ENCODE measurements around the gene FOXA1.

The FOXA1 gene

DNA sequence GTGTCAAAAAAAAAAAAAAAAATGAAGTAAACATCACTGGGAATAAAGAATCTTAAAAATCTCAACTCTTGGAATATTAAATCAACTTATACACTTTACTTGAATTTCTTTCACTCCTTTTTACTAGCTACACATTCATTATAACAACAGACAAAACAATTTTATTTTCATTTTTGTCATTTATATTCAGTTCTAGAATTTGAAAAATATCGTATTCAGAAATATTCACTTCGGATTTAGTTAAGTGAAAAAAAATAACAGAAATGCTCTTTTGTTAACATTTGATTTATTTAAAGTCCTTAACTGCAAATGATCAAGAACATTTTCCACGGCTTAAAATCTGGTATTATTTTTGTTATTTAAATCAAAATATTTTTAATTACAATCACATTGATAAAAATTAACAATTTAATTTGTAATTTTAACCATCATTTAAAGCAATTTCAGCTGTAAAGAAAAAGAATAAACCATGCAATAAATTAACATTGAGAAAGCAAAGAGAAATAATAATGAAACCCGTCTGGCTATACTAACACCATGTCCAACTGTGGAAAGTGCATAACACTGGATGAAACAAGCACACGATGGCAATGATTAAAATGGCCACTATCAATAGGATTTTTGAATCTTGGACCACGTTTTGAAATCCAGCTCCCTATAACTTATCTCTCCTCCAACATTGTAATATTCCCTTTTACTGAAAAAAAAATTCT lies 5.2 kb downstream of the FOXA1 start:
- DNase-seq (ENCODE audit: low spot score): no peak

DNA sequence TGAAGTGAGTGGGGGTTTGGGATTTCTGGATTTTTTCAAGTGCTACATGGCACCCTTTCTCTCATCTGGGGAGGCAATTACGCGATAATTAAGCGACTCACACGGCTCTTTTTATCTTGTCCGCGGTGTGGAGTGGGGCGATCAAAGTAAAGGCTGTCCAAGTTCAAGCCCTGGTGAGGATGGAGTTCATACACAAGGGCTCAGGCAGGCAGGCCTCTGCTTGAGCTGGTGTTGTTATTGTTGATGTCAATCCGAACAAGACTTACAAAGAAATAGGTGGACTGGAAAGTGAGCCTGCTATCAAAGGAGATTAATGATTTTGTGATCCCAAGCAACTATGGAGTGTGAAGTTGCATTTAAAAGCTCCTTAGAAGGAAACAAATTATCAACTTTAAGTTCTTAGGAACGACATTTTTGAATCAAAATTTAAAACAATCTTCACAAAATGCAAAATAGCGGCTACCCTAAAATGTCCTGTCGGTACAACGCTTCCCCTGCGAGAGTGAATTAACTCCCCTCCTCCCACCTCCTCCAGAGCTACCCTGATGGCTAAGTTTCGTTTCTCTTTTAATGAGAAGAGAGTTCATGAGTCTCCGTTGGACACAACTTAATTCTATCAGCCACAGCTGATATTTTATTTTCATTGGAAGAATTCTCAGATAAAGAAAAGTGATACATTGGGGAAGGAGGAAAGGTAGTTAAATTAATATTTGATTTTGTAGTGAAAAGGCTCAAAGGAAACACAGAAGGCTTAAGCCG lies 5.9 kb downstream of the FOXA1 start:
- no peak for DNase-seq (ENCODE audit: low spot score)

DNA sequence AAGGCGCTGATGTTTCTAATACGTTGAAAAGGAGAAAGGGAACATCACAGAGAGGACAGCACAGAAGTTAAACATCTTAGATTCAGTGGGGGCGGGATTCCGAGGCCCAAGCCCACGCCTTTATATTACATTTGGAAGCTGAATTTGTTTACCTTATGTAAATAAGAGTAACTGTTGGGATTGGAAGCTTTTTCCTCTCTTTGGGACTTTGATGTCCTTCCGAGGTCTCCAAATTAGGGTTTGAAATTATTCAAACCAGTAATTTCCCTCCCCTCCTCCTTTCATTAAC lies 6.4 kb downstream of the FOXA1 start:
- DNase-seq (ENCODE audit: low spot score): no peak

DNA sequence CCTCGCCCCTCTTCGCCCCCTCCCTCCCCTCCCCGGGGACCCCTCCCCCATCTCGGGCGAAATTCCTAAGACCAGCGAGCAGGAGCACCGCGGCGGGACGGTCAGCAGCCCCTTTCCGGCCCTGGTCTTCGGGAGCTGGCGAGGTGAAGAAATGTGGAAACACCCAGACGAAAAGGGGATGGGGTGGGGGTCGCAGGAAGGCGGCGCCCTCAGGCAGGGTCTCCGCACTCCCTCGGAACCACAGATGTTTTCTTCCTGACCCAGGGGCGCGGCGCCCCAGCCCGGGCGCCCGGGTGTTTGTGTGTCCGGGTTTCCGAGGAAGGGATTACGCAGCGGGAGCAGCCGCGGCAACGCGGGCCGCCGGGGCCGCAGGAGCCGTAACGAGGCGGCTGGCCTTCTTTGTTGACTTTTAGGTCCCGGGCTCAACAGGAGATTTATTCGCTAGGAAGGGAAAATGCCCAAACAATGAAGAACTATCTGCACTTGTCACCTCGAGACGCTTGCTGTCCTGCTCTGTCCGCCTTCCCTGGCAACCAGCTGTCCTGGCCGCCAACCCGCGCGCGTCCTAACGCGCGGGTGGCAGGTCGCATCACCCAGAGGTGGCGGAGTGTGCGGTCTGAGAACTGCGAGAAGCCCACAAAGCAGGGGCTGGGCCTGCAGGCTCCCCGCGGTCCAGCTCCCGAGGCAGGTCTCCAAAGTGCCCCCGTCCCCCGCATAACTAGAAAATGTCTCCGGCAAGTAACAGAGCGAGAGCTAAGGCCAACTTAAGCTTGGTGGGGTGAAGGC lies 7.0 kb downstream of the FOXA1 start:
- DNase-seq (ENCODE audit: low spot score): no peak

DNA sequence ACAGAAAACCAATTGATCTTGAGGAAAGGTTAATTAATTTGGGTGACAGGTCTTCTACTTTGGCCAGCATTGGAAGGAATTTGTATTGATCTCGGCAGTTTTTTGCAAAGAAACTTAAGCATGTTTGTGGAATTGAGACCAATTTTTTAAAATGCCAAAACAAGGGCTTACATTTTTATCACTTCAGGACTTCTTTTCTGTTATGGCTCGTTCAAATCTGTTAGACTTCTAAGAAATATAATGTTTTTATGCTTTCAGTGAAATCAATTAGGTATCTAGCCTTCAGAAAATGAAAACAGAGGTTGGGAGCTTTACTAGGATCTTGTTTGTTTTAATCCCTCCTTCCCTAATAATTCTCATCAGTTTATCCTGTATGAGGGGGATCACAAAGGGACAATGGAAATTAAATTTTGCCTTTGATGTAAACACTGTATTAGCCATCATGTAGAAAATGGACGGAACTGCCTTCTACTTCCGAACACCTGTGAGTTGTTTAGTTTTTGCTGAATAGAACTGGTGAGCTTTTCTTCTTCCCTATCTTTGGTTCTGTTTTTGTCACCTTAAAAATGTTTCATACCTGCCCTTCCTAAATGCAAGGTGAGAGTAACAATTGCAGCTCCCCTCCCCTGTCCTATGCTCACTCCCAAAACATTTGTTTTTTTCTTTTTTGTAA lies 7.8 kb downstream of the FOXA1 start:
- no peak for DNase-seq (ENCODE audit: low spot score)

DNA sequence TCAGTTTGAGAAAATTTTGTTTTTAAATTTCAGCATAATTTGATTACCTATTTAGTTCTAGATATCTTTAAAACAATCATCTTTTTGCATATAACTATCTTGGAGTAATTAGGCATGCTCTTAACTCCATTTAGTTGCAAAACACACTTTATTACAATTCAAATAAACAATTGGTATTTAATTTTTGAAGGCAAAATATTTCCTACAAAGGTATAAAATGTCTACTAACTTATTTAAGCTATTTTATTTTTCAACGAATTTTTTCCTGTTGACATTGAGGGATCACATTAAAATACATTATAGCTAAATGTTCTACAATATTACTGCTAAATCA lies 8.3 kb downstream of the FOXA1 start:
- DNase-seq (ENCODE audit: low spot score): no peak

DNA sequence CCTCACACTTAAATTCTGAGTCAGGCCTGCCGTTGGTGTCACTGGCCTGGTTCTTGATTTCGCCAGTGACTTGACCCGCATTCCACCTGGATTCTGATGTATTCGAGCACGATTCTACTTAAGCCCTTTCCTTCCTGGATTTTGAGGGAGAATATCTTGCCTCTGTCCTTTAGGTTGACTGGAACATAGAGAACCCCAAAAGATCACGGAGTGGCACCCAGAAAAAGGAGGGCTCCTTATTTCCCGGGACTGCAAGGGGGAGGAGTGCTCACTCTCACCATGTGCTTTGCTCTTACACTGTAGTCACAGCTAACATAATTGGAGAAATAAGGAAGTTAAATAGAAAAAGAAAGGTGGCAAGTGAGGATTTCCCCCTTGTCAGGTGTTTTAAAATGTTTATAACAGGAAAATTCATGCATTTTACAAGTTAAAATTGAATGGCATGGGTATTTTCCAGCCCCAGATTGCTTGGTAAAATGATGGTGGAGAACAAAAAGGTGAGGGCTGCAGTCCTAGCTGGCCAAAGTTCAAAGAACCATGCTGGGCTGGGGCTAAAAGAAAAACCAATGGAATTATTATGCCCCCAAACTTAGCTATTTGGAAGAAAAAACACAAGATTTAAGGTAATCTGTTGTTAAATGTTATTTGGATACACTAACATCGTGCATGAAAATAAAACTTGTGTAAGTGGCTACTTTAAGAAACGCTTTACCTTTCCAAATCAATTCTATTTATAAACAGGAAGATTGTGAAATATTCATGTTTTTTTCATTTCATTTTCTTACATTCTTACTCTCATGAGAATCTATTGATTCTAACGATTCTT lies 8.9 kb downstream of the FOXA1 start:
- DNase-seq (ENCODE audit: low spot score): no peak

DNA sequence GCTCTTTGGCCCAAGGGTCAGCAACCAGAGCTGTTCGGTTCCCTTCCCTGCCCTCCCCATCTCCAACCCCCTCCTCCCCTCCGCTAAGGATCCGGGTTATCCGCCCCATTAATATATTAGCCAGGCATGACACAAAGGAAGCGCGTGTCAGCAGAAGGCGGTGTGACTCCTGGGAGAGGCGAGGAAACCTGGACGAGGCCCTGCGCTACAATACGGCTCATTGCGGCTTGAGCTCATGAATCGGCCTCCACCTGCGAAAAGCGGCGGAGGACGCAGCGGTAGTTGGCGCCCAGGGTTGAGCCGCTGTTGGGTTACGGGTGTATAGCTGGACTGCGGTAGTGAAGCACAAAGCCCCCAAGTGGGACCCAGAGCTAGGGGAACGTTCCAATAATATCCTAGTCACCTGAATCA lies 9.9 kb downstream of the FOXA1 start:
- DNase-seq (ENCODE audit: low spot score): no peak

DNA sequence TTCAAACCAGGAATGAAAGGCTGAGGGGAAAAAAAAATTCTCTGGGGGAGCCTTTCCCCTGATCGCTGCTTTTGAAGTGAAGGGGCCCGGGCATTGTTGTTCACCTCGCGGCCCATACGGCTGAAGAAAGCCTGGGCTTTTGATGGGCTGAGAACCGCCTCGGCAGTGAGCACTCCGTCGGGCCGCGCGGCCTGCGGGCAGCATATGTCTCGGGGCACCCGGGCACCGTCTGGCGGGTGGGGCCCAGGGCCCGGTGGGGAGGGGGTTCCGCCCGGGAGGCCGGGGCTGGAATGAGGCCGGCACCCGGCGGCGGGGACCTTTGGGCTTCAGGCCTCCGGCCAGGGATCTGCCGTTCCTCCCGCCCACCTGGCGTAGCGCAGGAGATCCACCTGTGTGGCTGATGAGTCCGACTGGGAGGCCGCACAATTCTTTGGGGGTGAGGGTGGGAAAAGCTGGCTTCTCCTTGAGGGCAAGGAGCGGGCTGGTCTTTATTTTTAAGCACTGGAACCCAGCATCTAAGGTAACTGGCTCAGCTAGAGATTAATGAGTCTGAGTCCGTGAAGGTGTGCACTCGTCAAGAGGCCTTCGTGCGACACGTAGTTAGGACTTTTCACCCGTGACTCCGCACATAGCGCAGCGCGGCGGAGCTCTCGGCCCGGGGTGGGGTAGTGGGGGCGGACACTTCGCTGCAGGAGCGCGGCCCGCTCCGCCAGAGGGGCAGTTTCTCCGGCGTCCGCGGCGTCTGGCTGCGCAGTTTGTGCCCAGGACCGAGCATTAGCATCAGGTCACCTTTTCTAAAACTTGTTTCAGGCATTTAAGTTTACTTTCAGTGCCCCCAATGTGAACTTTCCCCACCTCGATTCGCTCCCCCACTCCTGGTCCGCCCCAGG lies 10.6 kb downstream of the FOXA1 start:
- DNase-seq (ENCODE audit: low spot score): no peak

DNA sequence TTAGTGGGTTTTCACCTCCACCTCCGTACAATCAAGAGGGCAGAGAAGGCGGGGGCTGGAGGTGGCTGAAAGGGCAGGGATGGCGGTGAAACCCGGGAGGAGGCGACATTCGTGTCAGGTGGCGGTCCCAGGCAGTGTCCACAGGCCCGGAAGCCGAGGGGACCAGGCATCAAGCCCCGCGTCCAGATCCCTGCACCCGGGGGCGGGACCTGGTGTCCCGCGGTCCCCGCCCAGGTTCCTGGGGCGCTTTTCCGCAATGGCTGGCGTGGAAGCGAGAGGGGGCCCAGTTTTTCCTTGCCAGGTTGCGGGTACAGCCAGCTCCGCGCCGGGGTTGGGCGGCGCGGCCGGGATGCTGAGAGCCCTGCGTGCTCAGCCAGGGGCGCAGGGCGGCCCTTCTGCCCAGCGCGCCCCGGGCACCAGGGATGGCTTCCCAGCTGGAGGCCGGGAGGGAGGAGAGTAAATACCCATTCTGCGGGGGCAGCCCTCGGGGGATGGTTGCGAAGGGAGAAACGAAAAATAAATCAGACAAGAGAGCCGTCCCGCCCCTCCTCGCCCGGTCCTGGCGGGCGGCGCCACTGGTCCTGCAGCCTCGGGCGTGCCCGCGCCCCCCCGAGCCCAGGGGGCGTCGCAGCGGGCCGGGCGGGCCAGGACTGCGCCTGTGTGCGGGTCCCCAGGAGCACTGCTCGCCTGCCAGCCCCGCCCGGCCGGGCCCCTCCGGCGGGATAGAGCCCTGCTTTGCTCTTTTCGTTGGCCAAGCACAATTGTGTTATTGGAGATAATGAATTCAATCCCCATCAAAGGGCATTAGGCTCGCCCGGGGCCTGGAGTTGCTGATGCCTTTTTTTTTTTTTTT lies 11.5 kb downstream of the FOXA1 start:
- no peak for DNase-seq (ENCODE audit: low spot score)

DNA sequence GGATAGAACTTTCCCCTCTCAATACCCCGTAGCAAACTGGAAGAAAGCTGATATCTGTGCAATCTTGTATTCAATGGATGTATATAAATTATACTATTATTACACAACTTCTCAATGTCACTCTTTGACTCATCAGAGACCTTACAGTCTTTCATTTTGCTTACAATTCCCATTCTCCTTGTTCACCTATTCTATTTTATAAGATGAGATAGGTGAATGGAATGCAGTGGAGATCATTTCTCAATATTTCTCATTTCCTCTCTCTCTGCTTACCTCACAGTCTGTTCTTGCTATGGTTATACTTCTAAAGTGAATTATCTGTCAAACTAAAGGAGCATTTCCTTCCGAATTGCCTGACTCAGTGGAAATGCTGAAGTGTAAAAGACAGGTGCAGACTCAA lies 14.9 kb downstream of the FOXA1 start:
- DNase-seq (ENCODE audit: low spot score): no peak

DNA sequence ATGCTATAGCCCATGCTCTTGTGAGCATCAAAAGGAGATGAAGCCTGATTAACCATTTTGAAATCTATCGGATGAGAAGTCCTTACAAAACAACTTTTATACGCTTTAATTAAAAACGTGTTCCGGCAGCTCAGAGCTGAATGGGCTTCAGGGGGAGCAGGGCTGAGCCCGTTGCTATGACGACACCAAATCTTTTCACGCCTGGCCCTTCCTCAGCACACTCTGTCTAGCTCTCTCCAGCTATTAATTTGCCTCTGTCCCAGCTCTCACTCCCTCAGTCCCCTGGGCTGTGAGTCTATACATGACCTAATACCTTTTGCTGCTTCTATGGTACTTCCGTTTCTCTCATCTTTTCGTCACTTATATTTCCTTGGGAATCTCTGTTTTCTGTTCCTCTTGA lies 15.8 kb downstream of the FOXA1 start:
- DNase-seq (ENCODE audit: low spot score): no peak

DNA sequence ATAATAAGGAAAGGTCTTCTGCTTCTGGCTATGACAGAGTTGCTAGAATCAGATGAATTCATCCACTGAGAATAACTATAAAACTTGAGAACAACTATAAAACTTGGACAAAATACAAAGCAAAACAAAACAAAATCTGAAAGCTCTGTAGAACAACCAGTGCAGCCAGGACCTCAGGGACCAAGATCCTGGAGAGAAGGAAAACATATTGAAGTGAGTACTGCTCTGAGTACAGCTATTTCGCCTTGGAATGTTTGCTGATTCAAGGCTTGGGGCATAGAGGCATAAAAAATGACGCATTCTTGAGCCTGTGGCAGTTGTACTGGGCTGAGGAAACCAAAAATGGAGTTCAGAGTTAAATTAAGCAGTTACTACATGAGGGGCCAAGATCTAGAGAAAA lies 21.7 kb downstream of the FOXA1 start:
- DNase-seq (ENCODE audit: low spot score): no peak

DNA sequence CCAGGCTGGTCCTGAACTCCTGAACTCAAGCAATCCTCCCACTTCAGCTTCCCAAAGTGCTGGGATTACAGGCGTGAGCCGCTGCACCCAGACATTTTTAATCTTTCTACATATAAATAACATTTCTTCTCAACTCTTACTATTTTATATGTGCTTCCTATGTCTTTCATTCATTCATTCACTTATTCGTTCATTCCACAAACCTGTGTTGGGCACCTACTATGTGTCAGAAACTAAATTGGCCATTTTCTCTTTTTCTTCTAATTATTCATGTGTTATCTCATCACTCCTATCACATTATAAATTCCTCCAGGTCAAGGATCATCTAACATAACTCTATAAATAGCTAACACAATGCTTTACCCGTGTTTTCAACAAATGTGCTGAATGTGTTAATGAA lies 23.7 kb downstream of the FOXA1 start:
- DNase-seq (ENCODE audit: low spot score): no peak

DNA sequence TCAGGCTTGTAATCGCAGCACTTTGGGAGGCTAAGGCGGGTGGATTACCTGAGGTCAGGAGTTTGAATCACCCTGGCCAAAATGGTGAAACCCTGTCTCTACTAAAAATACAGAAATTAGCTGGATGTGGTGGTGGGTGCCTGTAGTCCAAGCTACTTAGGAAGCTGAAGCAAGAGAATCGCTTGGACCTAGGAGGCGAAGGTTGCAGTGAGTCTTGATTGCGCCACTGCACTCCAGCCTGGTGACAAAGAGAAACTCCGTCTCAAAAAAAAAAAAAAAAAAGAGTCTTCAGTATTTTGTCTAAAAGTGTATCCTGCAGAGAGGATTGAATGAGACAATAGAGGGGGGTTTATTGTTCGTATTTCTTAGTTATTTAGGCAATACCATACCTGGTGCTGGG lies 25.3 kb downstream of the FOXA1 start:
- DNase-seq (ENCODE audit: low spot score): no peak

DNA sequence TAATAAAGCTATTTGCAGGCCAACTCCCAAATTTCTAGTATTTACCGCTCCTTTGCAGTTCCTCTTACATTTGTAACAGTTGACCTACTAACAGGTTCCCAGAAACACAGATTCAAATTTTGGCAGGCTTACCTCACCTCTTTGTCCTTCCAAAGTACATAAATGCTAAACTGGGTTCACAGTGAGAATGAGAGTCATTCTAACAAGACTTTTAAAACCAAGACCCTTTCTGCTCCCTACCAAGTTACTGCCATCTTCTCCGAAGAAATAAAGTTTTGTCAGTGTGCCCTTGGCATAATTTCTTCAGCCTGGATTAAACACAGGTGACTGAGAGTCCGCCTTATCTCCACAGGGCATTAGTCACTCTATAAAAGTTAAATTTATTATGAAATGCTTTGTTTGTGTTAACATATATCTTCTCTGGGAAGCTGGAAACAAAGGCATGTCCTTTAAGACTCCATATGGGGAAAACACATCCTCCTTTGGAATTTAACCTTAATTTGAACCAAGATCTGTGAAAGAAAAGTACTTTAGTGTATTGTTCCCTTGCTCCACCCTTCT lies 28.2 kb downstream of the FOXA1 start:
- DNase-seq (ENCODE audit: low spot score): no peak

DNA sequence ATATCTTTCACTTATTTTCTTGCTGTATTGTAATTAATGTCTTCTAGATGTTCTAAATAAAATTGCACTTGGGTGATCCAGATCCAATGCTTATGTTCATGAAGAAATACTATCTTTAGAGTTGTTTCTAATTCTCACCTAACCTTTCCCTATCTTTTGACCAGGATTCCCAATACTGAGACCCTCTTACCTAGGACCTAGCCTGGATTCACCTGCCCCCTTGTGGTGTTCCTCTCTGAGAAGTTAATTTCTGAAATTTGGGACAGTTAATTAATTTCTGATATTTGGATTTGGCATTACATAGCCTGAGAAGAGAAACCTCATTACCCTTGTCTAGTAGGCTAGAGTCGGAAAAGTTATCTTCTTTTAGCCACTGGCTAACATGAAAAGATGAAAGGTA lies 29.5 kb downstream of the FOXA1 start:
- no peak for DNase-seq (ENCODE audit: low spot score)

DNA sequence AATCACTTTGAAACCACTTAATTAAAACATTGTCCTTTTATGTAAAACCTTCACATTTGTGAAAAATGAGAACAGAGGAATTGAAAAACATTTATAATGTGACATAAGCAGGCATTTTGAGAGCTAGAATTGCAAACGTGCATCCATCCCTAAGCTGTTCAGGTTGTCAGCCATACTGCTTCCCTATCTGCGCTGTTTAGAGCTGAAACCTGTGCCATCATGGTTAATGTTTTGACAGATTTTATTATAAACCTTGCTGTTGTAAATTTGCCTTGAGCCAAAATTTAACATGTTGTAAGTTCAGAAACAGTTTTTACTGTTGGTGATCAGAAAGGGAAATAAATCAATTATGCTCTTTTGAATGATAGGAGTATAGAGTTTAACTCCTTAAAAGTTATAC lies 31.9 kb downstream of the FOXA1 start:
- no peak for DNase-seq (ENCODE audit: low spot score)

DNA sequence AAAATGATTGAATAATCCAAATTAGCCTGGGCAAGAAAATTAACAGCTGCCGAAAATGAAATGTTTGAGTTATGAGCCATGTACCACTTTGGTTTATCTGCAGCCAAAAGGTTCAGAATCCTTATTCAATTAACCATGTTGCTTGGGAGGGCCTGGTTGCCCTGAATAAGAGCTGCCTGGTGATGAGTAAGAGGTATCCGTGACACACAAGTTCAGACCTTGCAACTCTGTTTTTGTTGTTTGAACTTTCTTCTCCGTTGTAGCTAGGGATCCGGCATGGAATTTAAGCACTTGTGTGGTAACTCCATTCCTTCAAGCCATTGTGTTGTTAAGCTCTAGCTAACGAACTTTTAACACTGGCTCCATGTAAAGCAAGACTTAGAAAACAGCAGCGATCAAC lies 35.7 kb downstream of the FOXA1 start:
- no peak for DNase-seq (ENCODE audit: low spot score)

DNA sequence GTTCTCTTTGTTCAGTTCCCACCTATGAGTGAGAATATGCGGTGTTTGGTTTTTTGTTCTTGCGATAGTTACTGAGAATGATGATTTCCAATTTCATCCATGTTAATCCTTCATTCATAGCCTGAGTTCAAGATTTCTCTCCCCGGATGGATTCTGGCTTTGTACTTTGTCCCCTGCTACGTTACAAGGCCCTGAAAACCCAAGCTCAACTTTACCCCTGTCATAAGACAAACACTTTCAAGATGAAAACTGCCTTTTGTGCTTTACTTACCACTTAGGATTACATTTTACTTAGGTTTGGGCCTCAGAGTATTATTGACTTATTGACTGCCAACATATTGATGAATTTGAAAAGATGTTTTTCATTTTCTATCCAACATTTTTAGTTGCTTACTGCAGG lies 36.3 kb downstream of the FOXA1 start:
- DNase-seq (ENCODE audit: low spot score): no peak

Measured in germinal center (tissue), 1 donor.